GM12878 (cell line): ENCODE results near the gene SLC6A11. TPM values are rescaled to one million over a fixed set of nuclear protein-coding genes. Genes with fewer than 3 reads are reported as not detected.
A peak's percentile ranks its signal among the peaks of the same experiment; 100 is the strongest.

Experiments used
- ATAC-seq: fragments of 200-7000 bp; cut with Tn5 transposase; 3 replicates; pipeline ENCODE4 v1.9.1; 2020; ENCODE audit warnings: mild to moderate bottlenecking, moderate library complexity
- BruUV-seq: library from RNA; stranded (reverse); fragments of 400-500 nt; replicated peaks from 2 replicates; lab custom pipeline; 2021; lab: Mats Ljungman, UMichigan
- CTCF ChIA-PET: fragments of 300-600 bp; sonication (Branson Sonifier 250); formaldehyde crosslinking; extraction: SDS; loops from one replicate; lab custom pipeline; 2021; ENCODE audit warnings: inconsistent platforms; lab: Yijun Ruan, JAX
- POLR2A ChIA-PET: fragments of 350-600 bp; formaldehyde crosslinking; extraction: SDS; loops from one replicate; lab custom pipeline; 2021; ENCODE audit warnings: inconsistent platforms; lab: Charles Lee
- RAD21 ChIA-PET: fragments of 300-600 bp; sonication (Branson Sonifier 250); formaldehyde crosslinking; loops from one replicate; lab custom pipeline; 2023; ENCODE audit warnings: antibody characterized with exemption; ENCODE audit not compliant: unreplicated experiment; lab: Charles Lee
- SMC1A ChIA-PET: fragments of 300-600 bp; sonication (Branson Sonifier 250); formaldehyde crosslinking; loops from one replicate; lab custom pipeline; 2023; ENCODE audit not compliant: unreplicated experiment, uncharacterized antibody; lab: Charles Lee
- DNase-seq: peaks from one replicate; pipeline ENCODE4 v3.0.0-alpha.2; 2011; ENCODE audit warnings: low read depth, low spot score
- FAIRE-seq: peaks from 3 replicates; lab custom pipeline; 2011; peaks lifted over from hg19 to GRCh38; lab: Jason Lieb, UNC
- H2AFZ ChIP-seq: 2 replicates; pipeline ENCODE4 v1.6.0; 2011; ENCODE audit warnings: low read depth, low read length, control low read depth; ENCODE audit not compliant: control insufficient read depth
- H3K27ac ChIP-seq: 2 replicates; pipeline ENCODE4 v1.5.1; 2011; ENCODE audit warnings: control low read depth; ENCODE audit not compliant: control insufficient read depth, insufficient read depth
- H3K27me3 ChIP-seq, 2 experiments: replicated peaks in 1 of 2; 2 replicates each; pipeline versions ENCODE4 v1.6.0 to v1.6.1; 2011; ENCODE audit warnings: low read length in 1 of 2; ENCODE audit not compliant: control insufficient read depth in 2 of 2, insufficient read depth in 2 of 2
- H3K36me3 ChIP-seq, 2 experiments: 2 replicates each; pipeline ENCODE4 v1.5.1; 2011; ENCODE audit warnings: low read length in 1 of 2; ENCODE audit not compliant: control insufficient read depth in 2 of 2, insufficient read depth in 2 of 2
- H3K4me1 ChIP-seq: 2 replicates; pipeline ENCODE4 v1.6.1; 2011; ENCODE audit warnings: mild to moderate bottlenecking, low read length, moderate library complexity, mixed read lengths; ENCODE audit not compliant: control insufficient read depth, insufficient read depth
- H3K4me2 ChIP-seq: 2 replicates; pipeline ENCODE4 v1.6.0; 2011; ENCODE audit warnings: control low read depth; ENCODE audit not compliant: control insufficient read depth, insufficient read depth
- H3K4me3 ChIP-seq: fragments of 200-600 bp; sonication (generic); 2 replicates; pipeline ENCODE4 v1.5.1; 2016
- H3K79me2 ChIP-seq: 2 replicates; pipeline ENCODE4 v1.6.0; 2011; ENCODE audit warnings: low read length; ENCODE audit not compliant: control insufficient read depth, insufficient read depth
- H3K9ac ChIP-seq: 2 replicates; pipeline ENCODE4 v1.8.0; 2011; ENCODE audit warnings: low read length, control low read depth, mixed read lengths; ENCODE audit not compliant: control insufficient read depth, insufficient read depth
- H3K9me3 ChIP-seq: replicated peaks from 3 replicates; pipeline ENCODE4 v1.5.1; 2011; ENCODE audit warnings: mild to moderate bottlenecking, low read length; ENCODE audit not compliant: control insufficient read depth, insufficient read depth
- H4K20me1 ChIP-seq: 2 replicates; pipeline ENCODE4 v1.6.0; 2011; ENCODE audit not compliant: control insufficient read depth, insufficient read depth
- BHLHE40 ChIP-seq, 2 experiments: fragments of 450-650 bp in 1 of 2; IDR thresholded peaks; 2 replicates each; pipeline ENCODE4 v1.6.1; 2011 to 2017; ENCODE audit warnings: low read depth in 2 of 2, borderline replicate concordance in 1 of 2, improper control_type of control experiment in 1 of 2, low read length in 1 of 2, mild to moderate bottlenecking in 1 of 2
- IKZF2 ChIP-seq, 2 experiments: fragments of 450-650 bp; IDR thresholded peaks; 2 replicates each; pipeline ENCODE4 v1.6.1; 2017; ENCODE audit warnings: mild to moderate bottlenecking in 2 of 2, moderate library complexity in 2 of 2
- MEF2B ChIP-seq: fragments of 450-650 bp; IDR thresholded peaks from 2 replicates; pipeline ENCODE4 v1.6.1; 2018; ENCODE audit warnings: mild to moderate bottlenecking, moderate library complexity; ENCODE audit not compliant: partially characterized antibody, poor library complexity, severe bottlenecking
- NFYA ChIP-seq: IDR thresholded peaks from 2 replicates; pipeline ENCODE4 v1.6.1; 2011; ENCODE audit warnings: low read depth, mild to moderate bottlenecking, low read length, improper control_type of control experiment, borderline replicate concordance
- RUNX3 ChIP-seq: IDR thresholded peaks from 2 replicates; pipeline ENCODE4 v1.6.1; 2012; ENCODE audit warnings: low read length, inconsistent platforms
- SPI1 ChIP-seq: IDR thresholded peaks from 2 replicates; pipeline ENCODE4 v1.6.1; 2011; ENCODE audit warnings: low read depth, mild to moderate bottlenecking, low read length, moderate library complexity, borderline replicate concordance; ENCODE audit not compliant: insufficient read depth
- TCF12 ChIP-seq: IDR thresholded peaks from 2 replicates; pipeline ENCODE4 v1.6.1; 2011; ENCODE audit warnings: low read depth, mild to moderate bottlenecking, low read length
- TCF7 ChIP-seq: IDR thresholded peaks from 2 replicates; pipeline ENCODE4 v1.6.1; 2014; ENCODE audit warnings: antibody characterized with exemption, borderline replicate concordance
- WGBS: methylation state at CpG from one replicate; pipeline ENCODE4 v1.1.6; 2016; ENCODE audit warnings: low lambda C conversion rate; ENCODE audit not compliant: insufficient replicate concordance, insufficient coverage; ENCODE audit errors: missing lambda C conversion rate; 5-methylcytosine and 5-hydroxymethylcytosine counted together
- in situ Hi-C: fragments of 300-500 bp; cut with MboI; formaldehyde crosslinking; loops from 9 replicates; pipeline ENCODE4 v1.14.3; 2018; ENCODE audit warnings: mixed read lengths
- intact Hi-C: fragments of 100-400 bp; cut with micrococcal nuclease; formaldehyde crosslinking; loops from one replicate; pipeline ENCODE4 v1.14.2; 2022; ENCODE audit not compliant: unreplicated experiment
- polyA plus RNA-seq, 11 experiments: library from polyadenylated mRNA; depleted of rRNA in 4 of 11; unstranded in 6 of 11; stranded (reverse) in 5 of 11; fragments of >200 nt; fragmentation: Nextera tagmentation in 4 of 11; fragmentation: Illumina TruSeq in 1 of 11; extraction: Ambion mirVana in 4 of 11; extraction: Trizol in 1 of 11; gene quantifications; 1 replicate in 1 of 11; 2 replicates in 10 of 11; pipeline versions ENCODE4 v1.2.1 to v1.2.3, GENCODE V29; 2011 to 2016; ENCODE audit warnings: inconsistent platforms in 2 of 11, missing spikeins in 2 of 11, low read depth in 1 of 11
- total RNA-seq, 4 experiments: library from RNA; depleted of rRNA in 3 of 4; stranded (reverse); fragments of >200 nt in 3 of 4; fragmentation: Illumina TruSeq in 1 of 4; extraction: Trizol in 1 of 4; gene quantifications; 2 replicates each; pipeline versions ENCODE4 v1.2.1 to v1.2.3, GENCODE V29; 2013 to 2021
- TF ChIP-seq, protein P1 (sequence below): IDR thresholded peaks from 2 replicates; pipeline ENCODE4 v1.6.1; 2012; ENCODE audit warnings: mild to moderate bottlenecking, low read depth, low read length
- TF ChIP-seq, protein P2 (sequence below): fragments of 450-650 bp; IDR thresholded peaks from 2 replicates; pipeline ENCODE4 v1.6.1; 2018; ENCODE audit warnings: borderline replicate concordance, mild to moderate bottlenecking; ENCODE audit not compliant: partially characterized antibody

The SLC6A11 gene
- total and polyA plus RNA-seq, 10 of the 15 experiments (the other 5 are each of a cell fraction or from before 2014, with no cell fraction given) = not detected

DNA sequence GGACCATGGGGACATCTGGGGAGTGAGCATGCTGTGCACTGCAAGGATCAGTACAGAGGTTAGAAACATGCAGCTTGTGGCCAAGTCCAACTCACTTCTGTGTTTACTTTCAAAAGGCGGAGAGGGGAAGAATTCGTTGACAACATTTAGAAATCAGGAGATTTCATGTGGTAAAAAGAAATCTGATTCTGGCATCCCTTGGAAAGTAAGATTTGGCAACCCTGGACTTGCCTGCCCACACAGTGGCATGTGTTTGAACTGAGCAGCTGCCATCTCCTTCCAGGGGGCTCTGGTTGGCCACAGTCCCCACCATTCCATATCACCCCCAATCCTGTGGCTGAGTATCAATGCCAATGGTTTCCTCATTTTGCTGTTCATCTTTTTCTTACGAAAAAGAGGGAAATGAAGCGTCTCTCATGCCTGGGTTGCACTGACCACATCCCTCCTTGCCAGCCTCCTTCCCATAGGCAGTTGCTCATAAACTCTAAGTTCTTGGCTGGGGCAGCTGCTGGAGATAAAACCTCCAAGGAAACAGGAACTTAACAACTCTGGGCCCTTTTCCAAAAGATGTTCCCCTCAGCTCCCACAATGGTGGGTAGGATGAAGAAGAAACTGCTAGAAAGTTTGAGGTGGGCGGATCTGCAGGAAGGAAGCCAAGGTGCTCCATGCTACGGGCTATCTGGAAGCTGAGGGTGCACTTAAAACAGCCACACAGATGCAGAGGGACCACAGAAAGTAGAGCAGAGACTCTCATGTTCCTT lies 29.2 kb downstream of the SLC6A11 start (continued):
- TF ChIP-seq, protein P1, sequence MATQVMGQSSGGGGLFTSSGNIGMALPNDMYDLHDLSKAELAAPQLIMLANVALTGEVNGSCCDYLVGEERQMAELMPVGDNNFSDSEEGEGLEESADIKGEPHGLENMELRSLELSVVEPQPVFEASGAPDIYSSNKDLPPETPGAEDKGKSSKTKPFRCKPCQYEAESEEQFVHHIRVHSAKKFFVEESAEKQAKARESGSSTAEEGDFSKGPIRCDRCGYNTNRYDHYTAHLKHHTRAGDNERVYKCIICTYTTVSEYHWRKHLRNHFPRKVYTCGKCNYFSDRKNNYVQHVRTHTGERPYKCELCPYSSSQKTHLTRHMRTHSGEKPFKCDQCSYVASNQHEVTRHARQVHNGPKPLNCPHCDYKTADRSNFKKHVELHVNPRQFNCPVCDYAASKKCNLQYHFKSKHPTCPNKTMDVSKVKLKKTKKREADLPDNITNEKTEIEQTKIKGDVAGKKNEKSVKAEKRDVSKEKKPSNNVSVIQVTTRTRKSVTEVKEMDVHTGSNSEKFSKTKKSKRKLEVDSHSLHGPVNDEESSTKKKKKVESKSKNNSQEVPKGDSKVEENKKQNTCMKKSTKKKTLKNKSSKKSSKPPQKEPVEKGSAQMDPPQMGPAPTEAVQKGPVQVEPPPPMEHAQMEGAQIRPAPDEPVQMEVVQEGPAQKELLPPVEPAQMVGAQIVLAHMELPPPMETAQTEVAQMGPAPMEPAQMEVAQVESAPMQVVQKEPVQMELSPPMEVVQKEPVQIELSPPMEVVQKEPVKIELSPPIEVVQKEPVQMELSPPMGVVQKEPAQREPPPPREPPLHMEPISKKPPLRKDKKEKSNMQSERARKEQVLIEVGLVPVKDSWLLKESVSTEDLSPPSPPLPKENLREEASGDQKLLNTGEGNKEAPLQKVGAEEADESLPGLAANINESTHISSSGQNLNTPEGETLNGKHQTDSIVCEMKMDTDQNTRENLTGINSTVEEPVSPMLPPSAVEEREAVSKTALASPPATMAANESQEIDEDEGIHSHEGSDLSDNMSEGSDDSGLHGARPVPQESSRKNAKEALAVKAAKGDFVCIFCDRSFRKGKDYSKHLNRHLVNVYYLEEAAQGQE = no peak
- TF ChIP-seq SPI1 = no peak
- TF ChIP-seq NFYA = no peak
- TF ChIP-seq, all 136 proteins: peak for 0

DNA sequence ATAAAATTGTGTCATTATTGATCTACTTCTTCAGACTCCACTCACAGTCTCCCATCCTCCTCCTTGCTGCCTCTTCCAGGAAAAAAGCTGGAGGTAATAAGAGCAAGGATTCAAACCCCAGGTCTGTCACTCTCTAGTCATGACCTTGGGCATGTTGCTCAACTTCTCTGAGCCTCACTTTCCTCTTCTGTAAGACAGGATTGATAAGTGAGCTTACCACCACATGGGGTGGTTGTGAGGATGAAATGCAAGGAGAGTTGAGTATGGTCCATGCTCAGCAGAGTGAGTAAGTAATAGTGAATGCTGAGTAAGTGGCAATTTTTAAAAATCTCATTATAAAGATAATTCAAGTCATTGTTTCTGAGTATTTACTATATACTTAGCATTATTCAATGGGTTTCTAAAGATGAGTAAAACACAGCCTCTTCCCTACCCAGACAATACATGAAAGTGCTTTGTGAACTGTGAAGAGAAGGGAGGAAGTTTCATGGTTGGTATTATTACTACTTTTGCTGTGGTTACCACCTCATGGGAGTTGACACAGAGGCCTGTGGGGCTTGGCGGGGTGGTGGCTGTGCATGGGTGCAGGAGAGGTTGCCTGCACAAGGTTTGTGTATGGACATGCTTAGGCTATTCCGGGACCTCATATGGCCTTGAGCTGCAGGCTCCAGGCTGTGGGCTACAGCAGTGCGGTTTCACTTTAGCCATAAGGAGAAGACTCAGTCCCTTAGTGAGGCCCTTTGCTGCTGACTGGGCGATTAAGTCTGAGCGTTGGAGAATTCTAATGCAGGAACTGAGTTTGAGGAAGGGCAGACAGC lies 30.0 kb downstream of the SLC6A11 start:
- in situ Hi-C loops = no loop called here
- no TSS peak for BruUV-seq
- H3K79me2 ChIP-seq = no peaks in the 10 kb centered on the region
- no peaks in the 10 kb centered on the region for H3K36me3 ChIP-seq
- ChIA-PET SMC1A (no interaction called here), CTCF (no interaction called here)
- H3K4me2 ChIP-seq = no peak overlapping the region
- FAIRE-seq (no peak), DNase-seq (peak; percentile 45)
- H3K9ac ChIP-seq = no peak overlapping the region
- 1% methylated on average over 5 of the region's 5 CpGs for WGBS
- H4K20me1 ChIP-seq = no peaks in the 10 kb centered on the region
- H3K9me3 ChIP-seq = no peaks in the 10 kb centered on the region; the same call in 2 of the 3 replicates
- peak in 1 of 2 experiments; percentile 37; a peak in 1 of 4 replicates for TF ChIP-seq IKZF2 (IDR thresholded peaks at IDR 0.05)
- TF ChIP-seq RUNX3 = peak; percentile 76
- TF ChIP-seq TCF7 = peak; percentile 53; the same call in 1 of the 2 replicates
- no peak for TF ChIP-seq BHLHE40 (IDR thresholded peaks at IDR 0.05; ENCODE audit: borderline replicate concordance in 1 of 2, low read depth in 2 of 2, low read length in 1 of 2)
- TF ChIP-seq MEF2B = peak; percentile 29
- no peak for TF ChIP-seq TCF12
- TF ChIP-seq, protein P2, sequence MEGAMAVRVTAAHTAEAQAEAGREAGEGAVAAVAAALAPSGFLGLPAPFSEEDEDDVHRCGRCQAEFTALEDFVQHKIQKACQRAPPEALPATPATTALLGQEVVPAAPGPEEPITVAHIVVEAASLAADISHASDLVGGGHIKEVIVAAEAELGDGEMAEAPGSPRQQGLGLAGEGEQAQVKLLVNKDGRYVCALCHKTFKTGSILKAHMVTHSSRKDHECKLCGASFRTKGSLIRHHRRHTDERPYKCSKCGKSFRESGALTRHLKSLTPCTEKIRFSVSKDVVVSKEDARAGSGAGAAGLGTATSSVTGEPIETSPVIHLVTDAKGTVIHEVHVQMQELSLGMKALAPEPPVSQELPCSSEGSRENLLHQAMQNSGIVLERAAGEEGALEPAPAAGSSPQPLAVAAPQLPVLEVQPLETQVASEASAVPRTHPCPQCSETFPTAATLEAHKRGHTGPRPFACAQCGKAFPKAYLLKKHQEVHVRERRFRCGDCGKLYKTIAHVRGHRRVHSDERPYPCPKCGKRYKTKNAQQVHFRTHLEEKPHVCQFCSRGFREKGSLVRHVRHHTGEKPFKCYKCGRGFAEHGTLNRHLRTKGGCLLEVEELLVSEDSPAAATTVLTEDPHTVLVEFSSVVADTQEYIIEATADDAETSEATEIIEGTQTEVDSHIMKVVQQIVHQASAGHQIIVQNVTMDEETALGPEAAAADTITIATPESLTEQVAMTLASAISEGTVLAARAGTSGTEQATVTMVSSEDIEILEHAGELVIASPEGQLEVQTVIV = no peak
- TF ChIP-seq, all 136 proteins: peak for 4
- intact Hi-C loops = no loop called here
- H3K27me3 ChIP-seq = no peaks in the 10 kb centered on the region
- peaks cover 3% of the 10 kb centered on the region for H3K4me1 ChIP-seq
- no peak overlapping the region for H3K4me3 ChIP-seq
- POLR2A ChIA-PET = no interaction called here
- RAD21 ChIA-PET = no interaction called here
- peak; percentile 86 for ATAC-seq
- H3K27ac ChIP-seq = no peak overlapping the region
- no peak overlapping the region for H2AFZ ChIP-seq
